Measurements from ENCODE around the gene P2RX2.

Gene P2RX2

DNA sequence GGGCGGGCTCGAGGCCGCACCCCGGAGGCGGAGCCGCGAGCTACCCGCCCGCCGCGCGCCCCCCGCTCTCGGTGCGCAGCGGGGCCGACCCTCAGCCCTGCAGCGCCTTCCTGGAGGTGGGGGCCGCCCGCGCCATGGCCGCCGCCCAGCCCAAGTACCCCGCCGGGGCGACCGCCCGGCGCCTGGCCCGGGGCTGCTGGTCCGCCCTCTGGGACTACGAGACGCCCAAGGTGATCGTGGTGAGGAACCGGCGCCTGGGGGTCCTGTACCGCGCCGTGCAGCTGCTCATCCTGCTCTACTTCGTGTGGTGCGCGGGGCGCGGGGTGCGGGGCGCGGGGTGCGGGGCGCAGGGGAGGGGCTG, at the start of gene P2RX2:
Gene P2RX2 (plus strand): TSS at position 94 of the 361 bp plus-strand sequence. CDS start 41 bp downstream, at position 135.
- no peak for DNase-seq (ENCODE audit: low read depth in 2 of 2, low spot score in 1 of 2)

DNA sequence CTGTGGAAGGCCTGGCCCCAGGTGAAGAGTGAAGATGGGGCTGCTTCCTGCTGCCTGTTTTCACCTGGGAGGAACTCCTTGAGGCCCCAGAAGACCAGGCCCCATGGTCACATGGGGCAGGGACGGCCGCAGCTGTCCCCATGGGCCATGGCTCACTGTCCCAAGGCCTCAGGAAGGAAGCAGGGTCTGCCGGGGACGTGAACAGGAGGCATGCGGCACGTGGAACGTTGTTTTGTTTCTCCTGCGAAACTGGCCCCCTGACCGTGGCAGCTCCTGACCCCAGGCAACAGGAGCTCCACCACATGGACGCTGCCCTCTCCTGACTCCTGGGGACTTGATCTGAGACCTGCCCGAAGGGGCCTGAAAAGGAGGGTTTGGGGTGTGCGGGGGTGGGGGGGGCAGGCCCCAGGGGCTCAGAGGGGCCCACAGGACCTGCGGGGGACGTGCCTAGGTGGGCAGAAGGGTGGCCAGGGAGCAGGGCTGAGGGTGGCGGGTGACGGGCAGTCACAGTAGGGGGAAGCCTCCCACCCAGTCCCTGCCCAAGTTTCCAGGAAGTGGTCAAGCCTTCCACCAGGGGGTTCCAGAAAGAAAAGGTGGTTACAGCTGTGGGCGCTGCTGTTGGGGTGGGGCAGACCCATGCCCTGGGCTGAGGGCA, 49.6 kb upstream of the P2RX2 start:
- no peak for DNase-seq (ENCODE audit: low read depth in 2 of 2, low spot score in 1 of 2)

GRCh38 chr12:132569856-132570480, 48.6 kb upstream of the P2RX2 start:
- no peak for DNase-seq (ENCODE audit: low read depth in 2 of 2, low spot score in 1 of 2)

DNA sequence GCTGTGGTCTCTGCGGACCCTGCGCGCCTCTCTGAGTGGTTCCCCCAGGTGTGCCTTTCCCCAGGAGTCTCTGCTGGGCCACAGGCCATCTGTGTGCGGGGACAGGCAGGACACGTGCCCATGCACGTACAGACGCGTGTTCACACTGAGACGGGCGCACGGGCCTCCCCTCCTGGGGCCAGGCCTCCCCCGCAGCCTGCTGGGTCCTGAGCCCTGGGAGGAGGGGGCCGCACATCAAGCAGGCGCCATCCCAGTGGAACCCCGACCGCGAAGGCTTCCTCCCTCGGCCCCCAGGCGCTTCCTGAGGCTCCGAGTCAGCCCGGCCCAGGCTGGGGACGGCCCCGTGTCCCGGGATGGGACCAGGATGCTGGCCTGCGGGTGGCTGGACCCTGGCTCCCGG, 47.9 kb upstream of the P2RX2 start:
- no peak for DNase-seq (ENCODE audit: low read depth in 2 of 2, low spot score in 1 of 2)

DNA sequence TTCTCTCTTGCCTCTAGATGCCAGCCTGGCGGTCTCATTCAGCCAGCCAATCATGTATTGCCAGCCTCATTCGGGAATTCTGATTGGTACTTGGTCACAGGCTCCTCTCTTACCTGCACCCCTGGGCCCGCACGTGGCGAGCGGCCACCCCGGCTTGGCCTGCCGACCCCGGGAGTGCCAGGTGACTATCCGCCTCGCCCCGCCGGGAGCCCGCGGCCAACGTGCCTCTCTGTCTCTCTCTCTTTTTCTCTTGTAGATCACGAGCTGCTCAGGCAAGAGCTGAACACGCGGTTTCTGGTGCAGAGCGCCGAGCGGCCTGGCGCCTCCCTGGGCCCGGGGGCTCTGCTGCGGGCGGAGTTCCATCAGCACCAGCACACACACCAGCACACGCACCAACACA, 47.5 kb upstream of the P2RX2 start:
- DNase-seq (ENCODE audit: low read depth in 2 of 2, low spot score in 1 of 2) = no peak

GRCh38 chr12:132571598-132571997, 47.0 kb upstream of the P2RX2 start:
- no peak for DNase-seq (ENCODE audit: low read depth in 2 of 2, low spot score in 1 of 2)

DNA sequence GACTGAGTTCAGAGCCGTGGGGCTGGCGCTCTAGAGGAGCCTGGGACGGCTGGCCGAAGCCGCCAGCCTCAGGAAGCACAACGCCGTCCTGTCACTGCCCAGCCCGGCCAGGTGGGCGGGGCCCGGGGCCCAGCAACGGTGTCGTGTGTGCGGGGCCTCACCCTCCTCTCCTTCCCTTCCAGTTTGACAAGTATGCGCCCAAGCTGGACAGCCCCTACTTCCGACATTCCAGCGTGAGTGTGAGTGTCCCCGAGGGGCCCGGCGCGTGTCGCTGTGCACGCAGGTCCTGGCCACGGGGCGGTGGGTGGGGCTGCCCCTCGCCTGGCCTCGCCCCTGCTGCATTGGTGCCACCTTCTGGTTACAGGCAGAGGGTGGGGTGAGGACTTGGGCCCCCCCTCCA, 46.5 kb upstream of the P2RX2 start:
- DNase-seq (ENCODE audit: low read depth in 2 of 2, low spot score in 1 of 2) = no peak

DNA sequence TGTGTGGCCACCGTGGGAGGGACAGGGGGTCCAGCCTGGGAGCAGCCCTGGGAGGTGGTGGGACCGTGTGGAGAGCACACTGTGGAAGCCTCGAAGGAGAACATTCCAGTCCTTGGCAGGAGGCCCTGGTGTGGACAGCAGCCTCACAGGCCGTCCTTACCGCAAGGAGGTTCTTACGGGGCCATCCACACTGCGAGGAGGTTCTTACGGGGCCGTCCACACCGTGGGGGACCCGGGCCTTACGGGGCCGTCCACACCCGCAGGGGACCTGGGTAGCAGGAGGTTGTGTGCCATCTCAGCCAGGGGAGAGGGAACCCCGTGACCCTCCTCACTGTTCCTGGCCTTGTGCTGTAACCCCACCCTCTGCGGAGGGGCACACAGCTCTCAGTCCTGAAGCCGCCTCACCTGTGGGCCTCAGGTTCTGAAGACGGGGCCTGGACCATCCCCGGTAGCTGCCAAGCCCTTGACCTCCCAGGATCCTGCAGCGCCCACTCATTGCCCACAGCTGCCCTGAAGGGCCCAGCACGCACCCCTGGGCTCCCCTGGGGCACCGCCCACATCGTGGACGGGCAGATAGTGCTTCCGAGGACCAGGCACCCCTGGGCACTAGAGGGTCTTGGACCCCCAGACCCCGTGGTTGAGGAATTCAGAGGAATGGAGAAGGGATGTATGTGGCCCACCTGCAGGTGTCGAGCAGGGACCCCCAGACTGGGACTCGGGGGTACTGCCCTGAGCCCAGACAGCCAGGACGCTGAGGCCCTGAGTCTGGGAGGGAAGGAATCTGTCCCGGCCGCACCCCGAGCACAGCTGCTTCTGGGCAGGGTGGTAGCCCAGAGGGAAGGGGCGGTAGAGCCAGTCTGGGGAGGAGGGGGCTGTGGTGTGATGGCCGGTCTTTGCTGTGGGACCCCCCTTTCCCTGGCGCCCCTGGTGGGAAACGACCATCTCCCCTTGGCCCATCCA, 45.5 kb upstream of the P2RX2 start:
- no peak for DNase-seq (ENCODE audit: low read depth in 2 of 2, low spot score in 1 of 2)

- DNase-seq (ENCODE audit: low read depth in 2 of 2, low spot score in 1 of 2) = no peak
These were observed 44.1 kb upstream of the P2RX2 start for GRCh38 chr12:132574271-132574996.

- no peak for DNase-seq (ENCODE audit: low read depth in 2 of 2, low spot score in 1 of 2)
These were observed 42.9 kb upstream of the P2RX2 start for GRCh38 chr12:132575661-132576060.

DNA sequence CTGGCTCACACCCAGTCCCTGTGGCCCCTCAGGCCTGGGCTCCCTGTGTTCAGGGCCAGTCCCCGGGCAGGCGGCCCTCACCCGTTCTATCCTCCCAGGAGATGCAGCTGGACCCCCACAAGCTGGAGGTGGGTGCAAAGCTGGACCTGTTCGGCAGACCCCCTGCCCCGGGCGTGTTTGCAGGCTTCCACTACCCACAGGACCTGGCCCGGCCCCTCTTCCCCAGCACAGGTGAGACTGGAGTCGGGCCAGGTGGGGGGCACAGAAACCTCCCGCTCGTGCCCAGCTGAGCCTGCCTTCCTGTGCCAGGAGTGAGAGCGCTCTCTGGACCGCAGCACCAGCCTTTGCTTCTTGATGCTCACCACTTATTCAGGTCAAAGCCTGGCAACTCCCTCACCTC, 41.9 kb upstream of the P2RX2 start:
- DNase-seq (ENCODE audit: low read depth in 2 of 2, low spot score in 1 of 2) = no peak

DNA sequence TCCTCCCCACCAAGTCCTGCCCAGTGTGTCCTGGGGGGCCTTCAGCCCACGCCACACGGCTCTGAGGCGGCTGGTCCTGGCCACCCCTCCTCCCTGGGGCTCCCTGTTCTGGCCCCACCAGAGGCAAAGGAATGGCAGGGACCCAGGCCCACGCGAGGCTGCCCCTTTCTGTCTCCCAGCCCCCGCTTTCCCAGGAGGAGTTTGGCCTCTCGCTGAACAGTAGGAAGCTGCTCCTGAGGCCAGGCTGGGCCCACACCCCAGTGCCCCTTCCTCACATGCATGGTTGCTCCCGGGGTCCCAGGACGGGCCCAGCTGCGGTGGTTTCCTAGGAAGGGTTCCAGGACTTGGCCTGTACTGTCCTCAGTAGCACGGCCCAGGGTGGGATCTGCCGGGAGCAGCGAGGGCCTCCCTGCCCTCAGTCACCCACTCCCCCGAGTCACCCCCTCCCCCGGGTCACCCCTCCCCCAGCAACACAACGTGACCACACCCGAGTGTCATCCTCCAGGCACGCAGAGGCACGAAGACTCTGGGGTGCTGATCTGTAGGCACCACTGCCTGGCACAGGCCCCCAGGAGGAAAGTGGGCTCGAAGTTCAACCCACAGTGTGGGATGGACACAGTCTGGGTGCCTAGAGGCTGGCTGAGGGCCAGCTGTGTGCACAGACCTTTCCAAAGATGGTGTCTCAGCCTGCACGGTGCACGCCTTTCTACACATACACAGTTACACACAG, 41.2 kb upstream of the P2RX2 start:
- DNase-seq (ENCODE audit: low read depth in 2 of 2, low spot score in 1 of 2) = no peak

DNA sequence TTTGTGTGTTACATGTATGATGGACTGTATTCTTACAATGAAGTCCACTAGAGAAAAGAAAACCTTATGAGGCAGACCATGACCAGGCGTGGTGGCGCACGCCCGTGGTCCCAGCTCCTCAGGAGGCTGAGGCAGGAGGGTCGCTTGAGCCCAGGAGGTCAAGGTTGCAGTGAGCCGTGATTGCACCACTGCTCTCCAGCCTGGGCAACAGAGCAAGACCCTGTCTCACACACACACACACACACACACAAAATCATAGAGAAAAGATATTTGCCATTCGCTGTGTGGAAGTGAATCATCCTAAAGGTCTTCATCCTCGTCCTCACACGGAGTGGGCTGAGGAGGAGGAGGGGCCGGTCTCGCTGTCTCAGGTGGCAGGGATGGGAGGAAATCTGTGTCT, 40.5 kb upstream of the P2RX2 start:
- DNase-seq (ENCODE audit: low read depth in 2 of 2, low spot score in 1 of 2) = no peak

GRCh38 chr12:132578826-132579225, 39.8 kb upstream of the P2RX2 start:
- DNase-seq (ENCODE audit: low read depth in 2 of 2, low spot score in 1 of 2) = no peak

DNA sequence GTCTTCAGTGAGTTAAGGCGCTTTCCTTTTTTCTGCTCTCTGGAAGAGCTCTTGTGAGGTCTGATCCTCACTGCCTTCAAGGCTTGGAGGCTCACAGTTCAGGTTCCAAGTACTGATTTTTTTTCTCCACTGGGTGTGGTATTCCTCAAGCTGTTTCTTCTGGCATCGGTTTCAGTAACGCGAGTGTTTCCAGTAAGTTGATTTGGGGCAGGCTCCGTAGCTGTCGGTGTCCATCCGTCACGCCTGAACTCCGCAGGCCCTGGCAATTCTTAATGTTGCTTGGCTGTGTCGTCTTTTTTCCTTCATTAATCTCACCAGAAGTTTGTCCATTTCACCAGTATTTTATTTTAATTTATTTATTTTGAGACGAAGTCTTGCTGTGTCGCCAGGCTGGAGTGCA, 38.8 kb upstream of the P2RX2 start:
- DNase-seq (ENCODE audit: low read depth in 2 of 2, low spot score in 1 of 2) = no peak

DNA sequence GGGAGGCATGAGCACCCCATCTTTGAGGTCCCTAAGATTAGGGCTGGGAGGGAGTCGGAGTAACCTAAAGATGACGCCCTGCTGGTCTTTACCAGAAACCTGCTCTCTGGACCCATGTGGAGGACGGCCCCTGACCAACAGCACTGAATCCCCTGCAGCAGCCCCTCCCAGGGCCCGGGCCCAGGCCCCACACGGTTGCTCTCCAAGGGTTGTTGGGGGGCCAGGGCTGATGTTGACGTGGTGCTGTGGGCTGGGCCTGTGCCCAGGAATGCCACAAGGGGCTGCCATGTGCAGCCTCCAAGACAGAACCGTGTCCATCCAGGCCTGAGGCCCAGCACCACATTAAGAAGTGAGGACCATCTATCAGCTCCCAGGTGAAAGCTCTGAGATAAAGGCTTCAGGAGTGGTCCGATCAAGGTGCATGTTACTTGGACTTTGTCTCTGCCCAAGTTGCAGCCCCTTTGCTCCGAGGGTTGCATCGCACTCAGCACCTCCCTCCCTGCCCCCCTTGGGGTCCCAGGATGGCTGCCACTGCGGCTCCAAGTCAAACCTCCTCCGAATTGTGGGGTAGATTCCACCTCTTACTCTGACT, 37.8 kb upstream of the P2RX2 start:
- DNase-seq (ENCODE audit: low read depth in 2 of 2, low spot score in 1 of 2) = no peak

- no peak for DNase-seq (ENCODE audit: low read depth in 2 of 2, low spot score in 1 of 2)
These were observed 37.1 kb upstream of the P2RX2 start for GRCh38 chr12:132581348-132582057.

DNA sequence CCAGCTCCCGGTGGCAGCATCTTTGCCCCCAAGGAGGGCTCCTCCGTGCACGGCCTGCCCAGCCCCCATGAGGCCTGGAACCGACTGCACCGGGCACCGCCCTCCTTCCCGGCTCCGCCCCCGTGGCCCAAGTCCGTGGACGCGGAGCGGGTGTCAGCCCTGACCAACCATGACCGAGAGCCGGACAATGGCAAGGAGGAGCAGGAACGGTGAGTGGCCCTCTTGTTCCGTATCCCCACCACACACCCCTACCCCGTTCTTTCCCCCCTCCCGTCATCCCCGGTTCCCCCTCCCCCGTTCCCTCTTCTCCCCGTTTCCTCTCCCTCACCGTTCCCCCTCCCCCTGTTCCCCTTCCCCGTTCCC, 36.5 kb upstream of the P2RX2 start:
- DNase-seq (ENCODE audit: low read depth in 2 of 2, low spot score in 1 of 2) = no peak

DNA sequence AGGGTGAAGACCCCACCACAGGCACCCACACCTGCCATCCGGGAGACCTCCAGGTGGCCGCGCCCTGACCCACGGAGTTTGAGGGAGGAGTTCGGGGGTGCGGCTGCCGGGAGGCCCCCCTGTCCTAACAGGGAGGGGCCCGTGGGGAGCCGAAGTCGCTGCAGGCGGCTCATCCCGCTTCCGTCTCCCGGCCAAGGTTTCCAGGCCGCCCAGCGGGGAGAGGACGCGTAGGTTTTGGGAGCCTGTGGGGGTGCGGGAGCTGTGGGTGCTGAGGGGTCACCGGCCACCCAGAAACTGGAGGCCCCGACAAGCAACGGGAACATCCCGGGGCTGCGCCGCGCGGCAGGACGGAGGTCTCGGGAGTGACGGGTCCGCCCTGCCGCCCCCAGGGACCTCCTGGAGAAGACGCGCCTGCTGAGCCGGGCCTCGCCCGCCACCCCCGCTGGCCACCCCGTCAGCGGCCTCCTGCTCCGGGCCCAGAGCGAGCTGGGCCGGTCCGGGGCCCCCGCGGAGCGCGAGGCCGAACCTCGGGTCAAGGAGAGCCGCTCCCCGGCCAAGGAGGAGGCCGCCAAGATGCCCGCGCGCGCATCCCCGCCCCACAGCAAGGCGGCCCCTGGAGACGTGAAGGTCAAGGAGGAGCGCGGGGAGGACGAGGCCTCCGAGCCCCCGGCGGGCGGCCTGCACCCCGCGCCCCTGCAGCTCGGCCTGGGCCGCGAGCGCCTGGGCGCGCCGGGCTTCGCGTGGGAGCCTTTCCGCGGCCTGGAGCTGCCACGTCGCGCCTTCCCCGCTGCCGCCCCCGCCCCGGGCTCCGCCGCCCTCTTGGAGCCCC, 35.8 kb upstream of the P2RX2 start:
- DNase-seq (ENCODE audit: low read depth in 2 of 2, low spot score in 1 of 2) = no peak

All from stimulated activated CD8-positive, alpha-beta memory T cell treated with anti-CD3 and anti-CD28 coated beads, Interleukin-4, amount 100 ng/mL, for 4 hours (primary cell).